HG02588 (cell line): ENCODE measurements around the gene HOPX.
"Not testable (repeated sequence)": the region's sequence is repeated elsewhere in the genome, so short reads cannot be mapped to it uniquely, and the experiment has no call there.

ENCODE experiments used
- ATAC-seq: cut with Tn5 transposase; IDR thresholded peaks from one replicate; pipeline ENCODE4 v1.9.1; 2021; ENCODE audit warnings: mild to moderate bottlenecking, moderate library complexity; ENCODE audit not compliant: unreplicated experiment

Gene HOPX

GRCh38 chr4:56689201-56689969, 8.3 kb upstream of the HOPX start:
- ATAC-seq: no peak

- no peak for ATAC-seq
Observed at GRCh38 chr4:56688094-56688647, 7.1 kb upstream of the HOPX start.

GRCh38 chr4:56686537-56687231, 5.6 kb upstream of the HOPX start:
- no peak for ATAC-seq

DNA sequence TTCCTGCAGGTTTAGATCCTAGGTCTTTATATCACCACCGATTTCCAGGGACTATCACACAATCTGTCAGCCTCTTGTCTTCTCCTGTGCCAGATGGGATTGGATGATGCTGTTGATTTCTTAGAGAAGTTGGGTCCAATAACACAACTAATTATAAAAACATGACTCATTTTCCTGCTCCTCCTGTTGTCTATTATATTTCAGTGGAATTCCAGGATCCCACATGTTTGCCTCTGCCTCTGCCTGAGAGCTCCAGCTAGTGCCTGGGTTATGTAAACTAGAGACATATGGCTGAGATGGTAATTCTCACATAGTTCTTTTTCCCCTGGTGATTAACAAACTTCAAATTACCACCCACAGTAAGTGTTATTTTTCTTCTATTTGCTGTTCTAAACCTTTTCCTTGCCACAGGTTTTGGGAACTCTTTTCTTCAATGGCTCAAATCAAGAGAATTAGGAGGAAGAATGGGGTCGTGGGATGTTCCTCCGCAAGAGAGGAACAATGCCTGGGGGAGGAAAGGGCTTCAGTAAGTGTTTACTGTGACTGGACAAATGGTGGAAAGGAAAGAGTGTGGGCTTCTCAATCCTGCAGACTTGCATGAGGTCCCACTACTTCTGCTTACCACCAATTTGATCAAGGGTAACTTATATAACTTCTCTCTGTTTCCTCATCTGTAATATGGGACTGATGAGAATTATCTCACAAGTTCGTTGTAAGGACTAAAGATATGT, 3.4 kb upstream of the HOPX start:
- no peak for ATAC-seq

DNA sequence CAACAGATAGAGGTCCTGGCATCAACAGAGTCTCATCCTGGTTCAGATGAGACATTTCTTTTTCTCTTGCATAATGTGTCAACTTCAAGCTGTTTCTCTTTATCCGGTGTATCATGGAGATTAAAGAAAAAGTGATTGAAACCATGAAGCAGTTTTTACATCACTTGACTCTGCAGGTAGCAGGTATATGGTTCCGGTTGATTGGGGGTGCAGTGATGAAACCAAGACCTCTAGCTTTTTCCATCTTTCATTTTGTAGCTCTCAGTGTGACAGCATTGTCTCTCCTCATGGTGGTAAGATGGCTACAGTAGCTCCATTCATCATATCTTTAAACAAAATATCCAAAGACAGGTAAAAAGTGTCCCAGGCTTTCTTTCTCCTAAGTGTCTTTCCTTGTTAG, 2.4 kb upstream of the HOPX start:
- no peak for ATAC-seq

DNA sequence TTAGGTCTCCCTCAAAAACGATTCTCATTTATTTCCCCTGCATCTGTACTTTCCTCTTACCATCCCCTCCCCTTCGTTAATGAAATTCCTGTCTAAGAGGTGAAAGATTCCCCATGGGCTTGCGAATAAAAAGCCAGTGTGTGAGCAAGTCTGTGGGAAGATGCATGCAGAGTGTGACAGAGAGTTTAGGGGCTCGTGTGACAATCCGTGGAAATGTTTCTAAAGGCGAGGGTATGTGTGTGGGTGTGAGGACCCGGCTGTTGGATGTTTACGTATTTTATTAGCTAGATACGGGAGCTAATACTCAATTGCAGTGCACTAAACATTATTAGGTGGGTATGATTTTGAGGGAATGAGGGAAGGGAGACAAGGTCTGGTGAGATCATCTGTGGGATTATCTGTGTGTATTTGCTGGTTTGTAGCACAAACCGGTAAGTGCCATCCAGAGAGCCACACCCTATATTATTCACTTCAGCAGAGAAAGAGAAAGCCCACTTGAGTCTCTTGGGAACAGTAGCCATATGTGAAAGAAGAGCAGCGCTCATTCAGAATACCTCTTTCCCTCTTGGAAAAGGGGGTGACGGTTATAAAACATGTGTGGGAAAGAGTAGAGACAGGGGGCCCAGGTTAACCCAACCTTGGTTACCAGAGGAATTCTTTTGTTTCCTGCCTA, 893 bp upstream of the HOPX start:
- no peak for ATAC-seq

- no peak for ATAC-seq
Observed at GRCh38 chr4:56680266-56680665, 830 bp downstream of the HOPX start.

GRCh38 chr4:56677711-56678110, 3.4 kb downstream of the HOPX start:
- no peak for ATAC-seq

DNA sequence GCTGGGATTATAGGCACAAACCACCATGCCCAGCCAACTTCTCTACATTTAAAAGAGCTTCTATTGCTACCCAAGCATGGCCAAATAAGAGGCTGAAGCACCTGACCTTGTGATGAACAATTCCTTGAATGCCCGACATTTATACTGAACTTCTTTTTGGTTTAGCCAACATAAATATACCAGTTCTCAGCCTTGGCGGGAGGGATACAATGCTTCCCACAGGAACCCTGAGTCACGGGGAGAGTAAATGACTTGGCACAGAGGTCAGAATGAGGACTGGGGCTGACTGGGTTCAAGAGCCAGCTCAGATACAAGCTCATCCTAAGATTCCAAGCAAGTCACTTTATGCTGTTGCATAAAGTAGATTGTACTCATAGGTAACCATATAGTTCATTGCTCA, 6.1 kb downstream of the HOPX start:
- ATAC-seq: no peak

DNA sequence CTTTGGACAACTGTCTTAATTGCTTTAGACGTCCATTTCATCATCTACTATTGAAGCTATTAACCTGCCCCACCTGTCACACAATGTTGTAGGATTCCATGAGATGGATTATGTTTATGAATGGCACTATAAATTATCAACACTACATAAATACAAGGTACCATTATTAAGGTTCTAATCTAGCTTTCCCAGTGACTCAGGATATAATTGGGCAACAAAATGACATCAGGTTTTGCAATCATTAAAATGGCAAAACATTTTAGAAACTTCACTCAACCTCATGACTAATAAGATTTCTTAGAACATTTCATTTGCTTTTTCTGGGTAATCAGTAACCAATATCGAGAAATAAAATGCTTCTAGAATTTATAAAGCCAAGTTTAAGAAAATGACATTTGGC, 9.2 kb downstream of the HOPX start:
- ATAC-seq: no peak

GRCh38 chr4:56671373-56671772, 9.7 kb downstream of the HOPX start:
- ATAC-seq: no peak

DNA sequence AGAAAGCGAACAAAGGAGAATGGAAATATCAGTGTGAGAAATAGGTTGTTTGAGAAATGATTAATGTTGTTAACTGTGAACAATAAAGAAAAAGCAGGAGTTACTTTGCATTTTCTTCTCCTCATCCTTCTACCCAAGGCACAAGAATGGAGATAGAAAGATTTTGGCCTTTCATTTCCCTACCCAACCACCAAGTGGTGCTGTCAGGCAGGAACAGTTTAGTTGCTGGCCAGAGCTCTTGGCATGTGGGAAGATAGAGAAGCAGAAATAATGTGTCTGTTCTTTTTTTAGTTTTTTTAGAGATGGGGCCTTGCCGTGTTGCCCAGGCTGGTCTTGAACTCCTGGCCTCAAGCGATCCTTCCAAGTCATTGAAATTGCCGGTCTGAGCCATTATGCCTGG, 12.8 kb downstream of the HOPX start:
- no peak for ATAC-seq

DNA sequence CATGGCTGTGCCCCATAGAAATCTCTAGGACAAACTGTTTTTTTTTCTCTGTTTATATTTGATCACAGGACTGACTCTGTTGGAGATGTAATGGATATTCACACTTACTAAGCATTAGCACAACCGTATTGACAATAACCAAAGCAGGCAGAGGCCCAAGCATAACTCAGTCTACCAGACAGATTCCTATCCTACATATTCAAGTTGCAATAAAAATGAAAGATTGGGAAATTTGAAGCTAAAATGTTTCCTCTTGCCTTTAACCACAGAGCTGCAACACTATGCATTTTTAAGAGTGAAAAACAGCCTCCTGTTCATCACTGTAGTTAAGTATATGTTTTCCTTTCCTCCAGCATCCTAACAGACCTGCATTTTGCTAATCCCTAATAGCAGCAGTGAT, 13.7 kb downstream of the HOPX start:
- ATAC-seq: not testable (repeated sequence)

DNA sequence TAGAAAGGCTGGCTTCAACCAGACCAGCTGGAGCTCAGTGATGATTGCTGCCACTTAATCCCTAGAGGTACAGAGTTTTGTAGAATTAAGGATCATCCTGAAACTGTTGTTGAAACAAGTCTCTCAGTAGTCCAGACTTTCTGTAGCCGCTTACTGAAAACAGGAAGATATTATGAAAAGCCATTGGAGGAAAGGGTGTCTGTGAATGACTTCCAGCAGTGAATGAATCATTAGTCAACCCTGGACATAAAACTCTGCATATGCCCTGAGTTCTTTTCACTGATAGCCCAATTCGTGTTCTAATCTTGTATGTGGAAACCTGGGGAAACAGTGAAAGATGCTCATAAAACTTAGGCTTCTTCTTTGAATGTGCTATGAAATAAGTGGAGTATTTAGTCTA, 14.8 kb downstream of the HOPX start:
- ATAC-seq: no peak

DNA sequence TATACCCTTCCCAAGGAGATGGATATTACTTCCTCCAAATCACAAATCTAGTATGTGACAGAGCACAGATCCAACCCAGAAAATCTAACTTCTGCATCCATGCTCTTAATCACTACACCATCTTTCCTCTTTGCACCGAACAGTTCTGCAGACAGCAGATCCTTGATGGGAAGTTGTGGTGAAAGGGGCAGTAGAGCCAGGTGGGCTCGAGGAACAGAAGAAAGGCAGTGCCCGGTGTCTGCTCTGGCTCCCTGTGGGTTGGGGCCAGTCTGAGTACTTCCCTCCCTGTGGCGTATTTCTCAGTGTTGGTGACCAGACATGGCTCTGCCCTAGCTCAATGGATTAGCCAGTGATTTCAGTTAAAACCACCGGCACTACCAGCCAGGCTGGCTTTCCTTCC, 15.3 kb downstream of the HOPX start:
- ATAC-seq: no peak

GRCh38 chr4:56662782-56663468, 18.2 kb downstream of the HOPX start:
- no peak for ATAC-seq

GRCh38 chr4:56659946-56660345, 21.1 kb downstream of the HOPX start:
- ATAC-seq: no peak

- ATAC-seq: no peak
Observed at GRCh38 chr4:56658528-56658927, 22.6 kb downstream of the HOPX start.

GRCh38 chr4:56657818-56658217, 23.3 kb downstream of the HOPX start:
- no peak for ATAC-seq

DNA sequence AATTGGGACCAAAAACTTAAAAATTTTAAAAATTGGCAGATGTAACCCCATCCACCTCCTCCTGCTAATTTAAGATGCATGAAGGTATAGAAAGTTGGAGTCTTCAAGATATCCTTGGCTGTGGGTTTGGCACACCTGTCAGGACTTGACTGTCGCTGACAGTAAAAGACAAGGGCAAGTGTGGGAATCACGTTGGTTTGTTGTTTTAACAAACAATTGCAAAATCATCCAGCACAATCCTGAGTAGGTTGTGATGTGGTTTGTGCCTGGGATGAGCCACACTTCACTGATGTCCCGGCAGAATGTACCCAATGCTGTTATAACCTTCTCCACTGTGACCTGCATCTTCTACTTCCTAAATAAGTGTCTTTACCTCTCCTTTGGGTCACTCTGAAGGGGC, 24.0 kb downstream of the HOPX start:
- no peak for ATAC-seq

DNA sequence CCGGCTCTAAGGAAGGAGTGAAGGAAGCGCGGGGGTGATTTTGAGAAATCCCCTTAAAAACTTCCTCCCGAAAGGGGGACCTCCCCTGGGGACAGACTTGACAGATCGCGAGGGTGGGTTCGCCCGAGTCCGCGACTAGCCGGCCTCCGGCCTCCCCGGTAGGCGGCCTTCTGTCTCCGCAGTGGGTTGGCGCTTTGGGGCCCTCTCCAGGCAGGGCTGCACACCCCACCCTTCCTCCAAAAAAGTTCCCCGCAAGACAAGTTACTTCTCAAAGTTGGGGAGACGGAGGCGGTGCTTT, 24.8 kb downstream of the HOPX start:
- no peak for ATAC-seq
